CD14-positive monocyte (primary cell): ENCODE data around the gene AOC1. TPM values are rescaled to one million over a fixed set of nuclear protein-coding genes. Genes with fewer than 3 reads are reported as not detected.

ENCODE experiments used
- DNase-seq, 3 donors: peaks; one replicate each; pipeline ENCODE4 v3.0.0-alpha.2; 2011 to 2022
- H2AFZ ChIP-seq: 2 replicates; pipeline ENCODE4 v1.6.0; 2012; ENCODE audit warnings: mild to moderate bottlenecking, low read depth, low read length, inconsistent platforms; ENCODE audit not compliant: insufficient read depth, poor library complexity, severe bottlenecking
- H3K27ac ChIP-seq, 2 donors: 1 replicate in 1 of 2; 2 replicates in 1 of 2; pipeline ENCODE4 v1.5.1; 2012 to 2013; ENCODE audit warnings: low read length in 2 of 2, control low read depth in 1 of 2, inconsistent platforms in 1 of 2, low read depth in 1 of 2, mild to moderate bottlenecking in 1 of 2
- H3K27me3 ChIP-seq, 2 donors: one replicate each; pipeline versions ENCODE4 v1.6.0 to v1.6.1; 2011 to 2013; ENCODE audit warnings: low read length in 2 of 2; ENCODE audit not compliant: control insufficient read depth in 2 of 2, insufficient read depth in 2 of 2
- H3K36me3 ChIP-seq, 2 donors: replicated peaks in 1 of 2; 1 replicate in 1 of 2; 2 replicates in 1 of 2; pipeline versions ENCODE4 v1.5.1 to v1.6.1; 2012 to 2013; ENCODE audit warnings: low read length in 2 of 2, control low read depth in 1 of 2, inconsistent platforms in 1 of 2, mild to moderate bottlenecking in 1 of 2; ENCODE audit not compliant: insufficient read depth in 2 of 2, control insufficient read depth in 1 of 2
- H3K4me1 ChIP-seq, 2 donors: 1 replicate in 1 of 2; 2 replicates in 1 of 2; pipeline versions ENCODE4 v1.5.1 to v1.6.1; 2012 to 2013; ENCODE audit warnings: low read length in 2 of 2, control low read depth in 1 of 2, inconsistent platforms in 1 of 2, mild to moderate bottlenecking in 1 of 2, moderate library complexity in 1 of 2; ENCODE audit not compliant: insufficient read depth in 2 of 2, control insufficient read depth in 1 of 2
- H3K4me2 ChIP-seq: replicated peaks from 2 replicates; pipeline ENCODE3; 2012; ENCODE audit warnings: low read length, moderate library complexity, mild to moderate bottlenecking; ENCODE audit not compliant: poor library complexity, severe bottlenecking; ENCODE audit errors: extremely low read depth
- H3K4me3 ChIP-seq, 3 experiments: fragments of 200-600 bp in 1 of 3; sonication (generic) in 1 of 3; replicated peaks in 1 of 3; 1 replicate in 2 of 3; 2 replicates in 1 of 3; pipeline ENCODE4 v1.5.1; 2011 to 2013; ENCODE audit warnings: low read length in 3 of 3, mild to moderate bottlenecking in 3 of 3, control low read depth in 2 of 3, low read depth in 2 of 3, inconsistent platforms in 1 of 3, moderate library complexity in 1 of 3
- H3K79me2 ChIP-seq: 2 replicates; pipeline ENCODE4 v1.6.0; 2012; ENCODE audit warnings: mild to moderate bottlenecking, control low read depth, inconsistent platforms, low read length, moderate library complexity; ENCODE audit not compliant: insufficient read depth
- H3K9ac ChIP-seq: 2 replicates; pipeline ENCODE4 v1.6.0; 2017; ENCODE audit warnings: low read length, mild to moderate bottlenecking; ENCODE audit not compliant: insufficient read depth, poor library complexity, severe bottlenecking
- H3K9me3 ChIP-seq, 2 donors: replicated peaks in 1 of 2; 1 replicate in 1 of 2; 2 replicates in 1 of 2; pipeline versions ENCODE4 v1.5.1 to v1.6.1; 2012 to 2013; ENCODE audit warnings: low read length in 2 of 2, control low read depth in 1 of 2; ENCODE audit not compliant: control insufficient read depth in 1 of 2, insufficient read depth in 1 of 2
- H4K20me1 ChIP-seq: 2 replicates; pipeline ENCODE4 v1.6.0; 2012; ENCODE audit warnings: mild to moderate bottlenecking, low read length, control low read depth, moderate library complexity; ENCODE audit not compliant: insufficient read depth
- H3K27ac Mint-ChIP-seq, 7 donors: one replicate each; pipeline ENCODE4 v1.8.0; 2020; ENCODE audit warnings: mild to moderate bottlenecking in 7 of 7, mixed read lengths in 7 of 7, moderate library complexity in 6 of 7, inconsistent platforms in 2 of 7
- H3K27me3 Mint-ChIP-seq, 3 donors: one replicate each; pipeline ENCODE4 v1.8.0; 2021 to 2022; ENCODE audit warnings: low read depth in 3 of 3, mild to moderate bottlenecking in 3 of 3, mixed read lengths in 3 of 3, moderate library complexity in 3 of 3, inconsistent platforms in 1 of 3
- H3K36me3 Mint-ChIP-seq, 2 donors: one replicate each; pipeline ENCODE4 v1.8.0; 2020; ENCODE audit warnings: mixed read lengths in 2 of 2, inconsistent platforms in 1 of 2, mild to moderate bottlenecking in 1 of 2
- H3K4me1 Mint-ChIP-seq: one replicate; pipeline ENCODE4 v1.8.0; 2020; ENCODE audit warnings: mild to moderate bottlenecking, mixed read lengths
- H3K4me3 Mint-ChIP-seq, 2 donors: one replicate each; pipeline ENCODE4 v1.8.0; 2020; ENCODE audit warnings: mild to moderate bottlenecking in 2 of 2, mixed read lengths in 2 of 2, moderate library complexity in 1 of 2
- H3K9me3 Mint-ChIP-seq, 7 donors: one replicate each; pipeline ENCODE4 v1.8.0; 2020 to 2022; ENCODE audit warnings: mixed read lengths in 7 of 7, mild to moderate bottlenecking in 6 of 7, moderate library complexity in 6 of 7, inconsistent platforms in 2 of 7
- CTCF ChIP-seq: fragments of 200-600 bp; IDR thresholded peaks from one replicate; pipeline ENCODE4 v1.8.0; 2022; ENCODE audit warnings: antibody characterized with exemption, mild to moderate bottlenecking
- WGBS: methylation state at CpG from one replicate; pipeline ENCODE4 v1.1.5; 2013; ENCODE audit warnings: missing lambda C conversion rate; ENCODE audit not compliant: insufficient coverage; 5-methylcytosine and 5-hydroxymethylcytosine counted together
- intact Hi-C, 2 donors: fragments of 100-400 bp; cut with micrococcal nuclease; formaldehyde crosslinking; loops; one replicate each; pipeline versions ENCODE4 v1.15.0 to v1.15.1; 2023
- polyA plus RNA-seq, 3 donors: library from polyadenylated mRNA; depleted of rRNA in 1 of 3; unstranded in 2 of 3; stranded (reverse) in 1 of 3; fragments of 300-500 nt in 2 of 3; fragments of >200 nt in 1 of 3; fragmentation: Illumina TruSeq in 2 of 3; gene quantifications; 1 replicate in 2 of 3; 2 replicates in 1 of 3; pipeline ENCODE4 v1.2.3, GENCODE V29; 2012 to 2021

AOC1 gene
- polyA plus RNA-seq, 3 donors: 0.16 to 0.31 TPM; not detected in 1

- Histone ChIP-seq H3K4me3 (no peak overlapping the region), H3K27me3 (no peaks in the 10 kb centered on the region), H2AFZ (no peak overlapping the region), H4K20me1 (no peaks in the 10 kb centered on the region), H3K9me3 (no peaks in the 10 kb centered on the region), H3K27ac (no peak overlapping the region), H3K4me1 (no peaks in the 10 kb centered on the region), H3K36me3 (no peaks in the 10 kb centered on the region), H3K79me2 (no peaks in the 10 kb centered on the region), H3K4me2 (no peak overlapping the region), H3K9ac (no peak overlapping the region)
- H3K4me1 Mint-ChIP-seq: peaks cover 7% of the 10 kb centered on the region
- no peak overlapping the region for H3K4me3 Mint-ChIP-seq
- no peak for TF ChIP-seq CTCF
- intact Hi-C loops: no loop called here
- H3K9me3 Mint-ChIP-seq: peaks cover 0 to 3% (median 0%) of the 10 kb centered on the region in 7 donors
- H3K27me3 Mint-ChIP-seq: peaks cover 2 to 24% (median 13%) of the 10 kb centered on the region in 3 donors
- no peak overlapping the region for H3K27ac Mint-ChIP-seq
- no peaks in the 10 kb centered on the region for H3K36me3 Mint-ChIP-seq
- no peak for DNase-seq
- WGBS: 100% methylated on average over 1 of the region's 2 CpGs
Observed at GRCh38 chr7:150828384-150828783, 23.9 kb upstream of the AOC1 start.

- H3K36me3 ChIP-seq: no peaks in the 10 kb centered on the region
- H3K4me1 Mint-ChIP-seq: peaks cover 7% of the 10 kb centered on the region
- no peak overlapping the region for H3K4me2 ChIP-seq
- H3K4me3 Mint-ChIP-seq: no peak overlapping the region
- H3K36me3 Mint-ChIP-seq: no peaks in the 10 kb centered on the region
- H3K4me3 ChIP-seq: no peak overlapping the region
- no peak overlapping the region for H2AFZ ChIP-seq
- no peaks in the 10 kb centered on the region for H3K4me1 ChIP-seq
- H3K27ac ChIP-seq: no peak overlapping the region
- H3K27me3 Mint-ChIP-seq: peaks cover 2 to 24% (median 10%) of the 10 kb centered on the region in 3 donors
- H3K9me3 Mint-ChIP-seq: peaks cover 0 to 3% (median 0%) of the 10 kb centered on the region in 7 donors
- intact Hi-C loops: no loop called here
- TF ChIP-seq CTCF: no peak
- H3K9ac ChIP-seq: no peak overlapping the region
- H3K27ac Mint-ChIP-seq: peak overlapping the region in 1 of 7 donors; percentile 37
- DNase-seq: peak in 1 of 3 donors; percentile 49
- H3K27me3 ChIP-seq: no peaks in the 10 kb centered on the region
- H3K9me3 ChIP-seq: no peaks in the 10 kb centered on the region
- no CpG with 5 or more reads among the region's 1 CpG for WGBS
- no peaks in the 10 kb centered on the region for H4K20me1 ChIP-seq
- H3K79me2 ChIP-seq: no peaks in the 10 kb centered on the region
Observed at GRCh38 chr7:150829426-150829825, 22.9 kb upstream of the AOC1 start.
